GM19395 (cell line): ENCODE results near the gene SLC15A3.
A peak's percentile ranks its signal among the peaks of the same experiment; 100 is the strongest.

ENCODE experiments used
- ATAC-seq: cut with Tn5 transposase; IDR thresholded peaks from one replicate; pipeline ENCODE4 v1.9.1; 2021; ENCODE audit warnings: mild to moderate bottlenecking, moderate library complexity; ENCODE audit not compliant: unreplicated experiment

SLC15A3 gene

DNA sequence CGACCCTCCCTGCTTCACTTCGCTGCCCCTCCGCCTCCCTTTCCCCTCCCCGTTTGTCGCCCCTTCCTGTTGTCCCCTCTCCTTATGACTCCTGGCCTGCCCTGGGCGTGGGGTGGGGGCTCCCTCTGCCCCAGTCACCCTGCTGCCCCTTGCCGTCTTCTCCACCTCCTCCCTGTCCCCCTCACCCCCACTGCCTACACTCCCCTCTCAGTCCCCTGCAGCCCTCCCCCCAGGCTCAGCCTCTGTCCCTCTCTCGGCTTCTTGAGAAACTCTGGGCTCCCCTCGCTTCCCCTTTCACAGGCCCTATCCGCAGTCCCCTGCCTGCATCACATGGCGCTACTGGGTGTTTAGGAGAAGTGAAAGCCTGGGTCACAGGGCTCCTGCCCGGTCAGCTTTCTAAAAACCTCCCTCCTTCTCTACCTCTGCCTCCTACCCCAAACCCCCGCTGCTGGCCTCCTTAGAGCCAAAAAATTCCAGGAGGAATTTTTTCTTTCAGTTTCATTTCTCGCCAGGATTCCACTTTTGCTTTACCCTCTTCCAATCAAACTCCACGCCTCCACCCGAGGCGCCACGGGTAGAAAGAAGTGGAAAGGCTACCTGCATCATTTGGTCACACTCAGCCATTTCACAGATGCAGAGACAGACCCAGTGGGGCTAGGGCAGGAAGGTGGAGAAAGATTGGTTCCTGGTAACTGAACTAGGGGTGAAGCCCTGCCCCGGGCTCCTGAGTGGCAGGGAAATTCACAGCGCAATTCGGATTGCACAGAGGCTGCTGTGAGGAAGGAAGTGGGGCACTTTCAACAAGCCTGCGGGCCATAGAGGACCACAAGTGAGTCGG, at the start of gene SLC15A3:
Gene SLC15A3 (minus strand): TSS at position 273 of the 838 bp plus-strand sequence. CDS start 625 bp downstream, outside the sequence.
- peak; percentile 72 for ATAC-seq

GRCh38 chr11:61000426-61000825, 48.5 kb upstream of the SLC15A3 start:
- no peak for ATAC-seq

GRCh38 chr11:60996381-60997138, 44.6 kb upstream of the SLC15A3 start:
- no peak for ATAC-seq

DNA sequence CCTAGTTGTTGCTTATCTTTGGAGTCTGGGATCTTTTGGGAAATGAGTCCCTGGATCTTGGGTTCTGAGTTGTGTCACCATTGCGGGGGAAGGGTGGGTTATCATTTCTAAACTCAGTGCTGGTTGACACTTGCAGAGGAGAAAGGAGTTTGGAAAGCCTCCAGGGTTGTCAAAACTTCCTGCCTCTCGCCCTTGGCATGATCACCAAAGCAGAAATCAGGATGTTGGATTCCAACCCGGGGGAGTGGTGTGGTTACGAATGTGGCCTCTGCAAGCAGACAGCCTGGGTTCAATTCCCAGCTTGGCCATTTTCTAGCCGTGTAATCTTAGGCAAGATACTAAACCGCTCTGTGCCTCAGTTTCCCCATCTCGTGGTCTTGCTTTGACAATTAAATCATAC, 43.8 kb upstream of the SLC15A3 start:
- ATAC-seq = no peak

DNA sequence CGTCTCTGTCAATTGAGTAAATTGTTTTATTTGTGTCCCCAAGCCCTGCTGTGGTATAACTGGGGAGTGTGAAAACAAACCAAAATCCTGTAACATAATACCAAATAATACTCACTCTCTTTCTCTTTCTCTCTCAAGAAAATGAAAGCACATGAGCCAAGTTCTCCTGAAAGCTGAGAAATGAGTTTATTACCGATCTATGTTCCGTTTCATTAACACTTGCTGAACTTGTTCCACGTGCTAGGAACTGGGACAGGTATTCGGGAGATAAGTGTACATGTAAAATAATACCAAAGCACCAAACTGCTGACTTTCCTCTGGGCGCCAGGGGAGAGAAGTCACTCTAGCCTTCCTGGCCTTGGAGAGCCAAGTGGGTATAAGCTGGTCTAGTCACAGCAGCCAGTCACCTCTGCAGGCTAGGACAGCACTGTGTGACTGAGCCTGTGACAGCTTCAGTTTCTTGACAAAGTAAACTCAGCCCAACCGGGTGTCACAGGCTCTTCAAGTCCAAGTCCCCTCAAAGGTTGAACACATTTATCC, 42.6 kb upstream of the SLC15A3 start:
- ATAC-seq = no peak

- no peak for ATAC-seq
Observed at GRCh38 chr11:60993615-60994014, 41.6 kb upstream of the SLC15A3 start.

- no peak for ATAC-seq
Observed at GRCh38 chr11:60992842-60993409, 41.0 kb upstream of the SLC15A3 start.

DNA sequence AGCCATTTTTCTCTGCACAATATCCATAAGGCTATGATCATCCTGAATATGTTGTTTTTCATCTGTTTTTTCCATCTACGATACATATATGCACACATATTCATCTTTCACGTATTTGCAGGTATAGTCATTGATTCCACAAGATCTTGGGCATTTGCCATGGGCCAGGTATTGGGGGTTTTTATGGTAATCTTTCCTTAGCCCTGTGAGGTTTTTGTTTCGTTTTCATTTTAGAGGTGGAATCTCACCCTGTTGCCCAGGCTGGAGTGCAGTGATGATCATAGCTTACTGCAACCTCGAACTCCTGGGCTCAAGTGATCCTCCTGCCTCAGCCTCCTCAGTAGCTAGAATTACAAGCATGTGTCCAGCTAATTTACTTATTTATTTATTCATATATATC, 39.5 kb upstream of the SLC15A3 start:
- no peak for ATAC-seq

DNA sequence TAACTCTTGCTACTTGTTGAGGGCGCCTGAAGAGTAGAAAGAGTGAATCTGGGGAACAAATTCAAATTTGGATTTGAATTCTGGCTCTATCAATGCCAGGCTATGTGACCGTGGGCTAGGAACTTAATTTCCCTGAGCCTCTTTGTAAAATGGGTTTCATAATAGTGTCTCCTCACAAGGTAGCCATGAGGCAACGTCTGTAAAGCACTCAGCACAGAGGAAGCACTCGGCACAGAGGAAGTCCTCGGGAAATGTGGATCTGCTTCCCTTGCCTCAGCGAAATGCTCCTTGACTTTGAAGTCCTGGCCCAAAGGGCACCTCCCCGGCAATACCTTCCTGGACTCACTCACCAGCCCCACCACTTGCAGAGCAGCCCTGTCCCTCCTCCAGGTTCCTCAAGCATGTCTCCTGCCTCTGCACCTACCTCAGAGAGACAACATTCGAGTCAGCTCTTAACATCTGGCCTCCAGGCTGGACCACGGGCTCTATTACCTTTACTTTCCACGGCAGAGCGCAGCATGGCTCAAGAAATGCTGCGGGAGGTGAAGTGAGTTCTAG, 37.2 kb upstream of the SLC15A3 start:
- no peak for ATAC-seq

DNA sequence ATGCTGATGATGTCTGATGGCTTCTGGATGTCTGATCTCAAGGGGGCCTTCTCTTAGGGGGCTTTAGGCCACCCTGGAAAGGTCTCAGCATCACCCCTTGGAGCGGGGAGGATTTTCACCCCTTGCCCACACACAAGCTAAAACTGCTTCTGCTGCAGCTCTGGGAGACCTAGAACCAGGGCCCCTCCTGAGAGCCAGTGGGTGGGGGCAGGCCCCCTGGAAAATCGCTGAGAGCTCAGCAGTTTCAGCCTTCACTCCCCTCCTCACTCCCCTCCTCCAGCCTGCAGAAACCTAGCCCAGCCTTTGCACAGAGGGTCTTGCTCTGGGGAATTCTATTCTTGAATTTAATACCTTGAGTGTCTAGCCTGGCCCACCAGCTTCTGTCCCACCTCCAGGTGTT, 36.7 kb upstream of the SLC15A3 start:
- ATAC-seq = no peak

GRCh38 chr11:60987577-60988277, 35.8 kb upstream of the SLC15A3 start:
- no peak for ATAC-seq

DNA sequence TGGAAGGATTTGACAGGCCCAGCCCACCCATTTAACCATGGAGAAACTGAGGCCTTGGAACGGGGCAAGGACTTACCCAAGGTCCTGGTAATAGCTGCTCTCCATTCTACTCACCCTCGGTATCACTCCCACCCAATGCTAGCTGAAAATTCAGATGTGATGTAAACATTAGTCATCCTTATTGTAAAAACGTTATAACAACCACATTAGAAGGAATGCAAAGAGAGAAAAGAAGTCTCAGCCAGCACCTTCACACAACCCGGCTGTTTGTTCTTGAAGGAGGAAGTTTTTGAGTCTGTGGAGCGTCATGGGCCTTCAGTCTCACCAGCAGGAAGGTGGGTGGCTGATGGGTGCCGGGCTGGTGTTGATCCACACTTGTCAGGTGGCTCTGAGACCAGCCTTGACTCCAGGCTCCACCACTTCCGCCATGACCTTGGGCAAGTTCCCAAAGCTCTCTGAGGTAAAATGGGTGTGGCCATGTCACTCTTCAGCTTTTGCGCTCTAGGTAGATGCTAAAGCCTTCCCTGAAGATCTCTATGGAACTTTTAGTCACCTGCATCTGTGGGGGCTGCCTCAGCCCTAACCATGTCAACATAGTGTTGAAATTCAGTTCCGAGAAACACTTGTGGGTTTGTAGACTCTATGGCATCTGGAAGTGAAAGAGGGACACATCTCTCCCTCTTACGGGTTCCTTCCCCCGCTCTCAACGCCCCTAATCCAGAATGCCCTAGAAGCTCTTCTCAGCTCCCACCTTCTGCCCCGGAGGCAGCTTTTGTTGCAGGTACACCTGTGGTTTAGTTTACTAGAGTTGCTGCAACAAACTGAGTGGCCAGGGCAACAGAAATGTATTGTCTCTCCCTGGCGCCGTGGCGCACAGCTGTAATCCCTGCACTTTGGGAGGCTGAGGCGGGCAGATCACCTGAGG, 34.3 kb upstream of the SLC15A3 start:
- ATAC-seq = no peak

DNA sequence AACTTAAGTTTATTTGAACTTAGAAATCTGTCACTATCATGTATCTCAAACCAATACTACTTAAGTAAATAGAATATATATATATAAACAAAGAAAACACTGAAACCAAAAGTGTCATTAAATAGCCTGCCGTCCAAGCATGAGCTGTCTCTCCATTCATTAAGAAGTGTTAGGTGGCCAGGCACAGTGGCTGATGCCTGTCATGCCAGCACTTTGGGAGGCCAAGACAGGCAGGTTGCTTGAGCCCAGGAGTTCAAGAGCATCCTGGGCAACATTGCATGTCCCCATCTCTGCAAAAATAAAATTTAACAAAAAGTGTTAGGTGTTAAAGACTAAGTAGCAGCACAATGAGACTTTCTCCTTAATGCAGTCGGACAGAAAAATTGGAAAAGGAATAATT, 33.5 kb upstream of the SLC15A3 start:
- no peak for ATAC-seq

DNA sequence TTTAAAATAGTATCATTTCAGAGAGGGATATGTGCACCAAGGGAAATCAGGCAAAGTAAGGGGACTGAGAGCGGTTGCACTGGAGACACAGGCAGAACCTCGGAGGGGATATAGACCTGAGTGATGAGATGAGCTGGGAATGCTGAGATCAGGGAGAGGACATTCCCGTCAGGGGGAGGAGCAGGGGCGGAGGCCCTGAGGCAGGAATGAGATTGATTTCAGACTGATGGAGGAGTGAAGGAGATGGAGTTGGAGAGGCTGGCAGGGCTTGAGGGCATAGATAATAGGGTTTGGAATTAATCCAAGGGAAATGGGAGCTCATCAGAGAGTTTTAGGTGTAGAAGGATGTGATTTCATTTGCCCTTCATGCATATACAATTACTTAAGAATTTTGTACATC, 32.7 kb upstream of the SLC15A3 start:
- ATAC-seq = no peak

GRCh38 chr11:60984149-60984548, 32.2 kb upstream of the SLC15A3 start:
- ATAC-seq = no peak

- no peak for ATAC-seq
Observed at GRCh38 chr11:60982184-60982583, 30.2 kb upstream of the SLC15A3 start.

GRCh38 chr11:60981515-60981914, 29.5 kb upstream of the SLC15A3 start:
- ATAC-seq = no peak

GRCh38 chr11:60978546-60979380, 26.8 kb upstream of the SLC15A3 start:
- ATAC-seq = no peak

GRCh38 chr11:60977836-60978235, 25.9 kb upstream of the SLC15A3 start:
- ATAC-seq = no peak
